ENCODE measurements around the gene ZNF117. TPM values are rescaled to one million over a fixed set of nuclear protein-coding genes. Genes with fewer than 3 reads are reported as not detected.
"Not testable (repeated sequence)": the region's sequence is repeated elsewhere in the genome, so short reads cannot be mapped to it uniquely, and the experiment has no call there.

Gene ZNF117
- total RNA-seq, 2 donors from 2014 or later: 32.4 to 40.6 TPM

DNA sequence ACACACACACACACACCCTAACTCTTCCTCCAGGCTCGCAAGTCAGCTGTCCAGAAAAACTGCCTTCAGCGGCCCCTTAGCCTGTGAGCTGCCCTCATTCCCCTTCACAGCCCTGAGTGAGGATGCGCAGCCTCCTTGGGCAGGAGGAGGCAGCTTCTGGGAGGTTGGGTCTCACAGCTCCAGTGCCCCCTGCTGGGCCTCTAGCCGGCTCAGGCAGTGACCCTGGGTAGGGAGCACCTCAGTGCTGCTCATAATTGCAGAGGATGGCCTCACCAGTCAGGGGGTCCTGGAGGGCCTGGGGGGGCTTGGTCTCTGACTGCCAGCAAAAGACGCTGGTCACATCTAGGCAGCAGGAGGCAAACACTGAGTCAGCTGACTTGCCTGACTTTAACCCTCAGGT is 44.1 kb downstream of the ZNF117 start:
- WGBS, 2 experiments (ENCODE audit: insufficient coverage in 1 of 2, insufficient read length in 1 of 2): 25 to 53% methylated on average over 2 to 5 of the region's 5 CpGs
- Mint-ChIP-seq H3K4me1 (no peaks in the 10 kb centered on the region), H3K36me3 (ENCODE audit: low read depth) (no peaks in the 10 kb centered on the region), H3K9me3 (peaks cover 4% of the 10 kb centered on the region), H3K4me3 (peak overlapping the region; percentile 49), H3K27ac (no peak overlapping the region), H3K27me3 (ENCODE audit: insufficient read depth) (peaks cover 49% of the 10 kb centered on the region)
- Histone ChIP-seq H3K4me3 (ENCODE audit: low read length) (peak overlapping the region; percentile 75), H3K4me1 (ENCODE audit: control insufficient read depth, insufficient read depth, low read length) (no peaks in the 10 kb centered on the region), H3K9me3 (ENCODE audit: control insufficient read depth, low read length) (no peaks in the 10 kb centered on the region), H3K27ac (ENCODE audit: low read depth, low read length) (no peak overlapping the region), H3K36me3 (ENCODE audit: control insufficient read depth, insufficient read depth, low read length) (no peaks in the 10 kb centered on the region), H3K27me3 (ENCODE audit: control insufficient read depth, insufficient read depth, low read length, poor library complexity, severe bottlenecking) (peaks cover 22% of the 10 kb centered on the region), H3K9ac (ENCODE audit: extremely low read depth, low read length, poor library complexity, severe bottlenecking) (no peak overlapping the region)
- DNase-seq: peak; percentile 74
- TF ChIP-seq, protein P1, sequence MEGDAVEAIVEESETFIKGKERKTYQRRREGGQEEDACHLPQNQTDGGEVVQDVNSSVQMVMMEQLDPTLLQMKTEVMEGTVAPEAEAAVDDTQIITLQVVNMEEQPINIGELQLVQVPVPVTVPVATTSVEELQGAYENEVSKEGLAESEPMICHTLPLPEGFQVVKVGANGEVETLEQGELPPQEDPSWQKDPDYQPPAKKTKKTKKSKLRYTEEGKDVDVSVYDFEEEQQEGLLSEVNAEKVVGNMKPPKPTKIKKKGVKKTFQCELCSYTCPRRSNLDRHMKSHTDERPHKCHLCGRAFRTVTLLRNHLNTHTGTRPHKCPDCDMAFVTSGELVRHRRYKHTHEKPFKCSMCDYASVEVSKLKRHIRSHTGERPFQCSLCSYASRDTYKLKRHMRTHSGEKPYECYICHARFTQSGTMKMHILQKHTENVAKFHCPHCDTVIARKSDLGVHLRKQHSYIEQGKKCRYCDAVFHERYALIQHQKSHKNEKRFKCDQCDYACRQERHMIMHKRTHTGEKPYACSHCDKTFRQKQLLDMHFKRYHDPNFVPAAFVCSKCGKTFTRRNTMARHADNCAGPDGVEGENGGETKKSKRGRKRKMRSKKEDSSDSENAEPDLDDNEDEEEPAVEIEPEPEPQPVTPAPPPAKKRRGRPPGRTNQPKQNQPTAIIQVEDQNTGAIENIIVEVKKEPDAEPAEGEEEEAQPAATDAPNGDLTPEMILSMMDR (conservative IDR thresholded peaks at IDR 0.05): peak; percentile 36

DNA sequence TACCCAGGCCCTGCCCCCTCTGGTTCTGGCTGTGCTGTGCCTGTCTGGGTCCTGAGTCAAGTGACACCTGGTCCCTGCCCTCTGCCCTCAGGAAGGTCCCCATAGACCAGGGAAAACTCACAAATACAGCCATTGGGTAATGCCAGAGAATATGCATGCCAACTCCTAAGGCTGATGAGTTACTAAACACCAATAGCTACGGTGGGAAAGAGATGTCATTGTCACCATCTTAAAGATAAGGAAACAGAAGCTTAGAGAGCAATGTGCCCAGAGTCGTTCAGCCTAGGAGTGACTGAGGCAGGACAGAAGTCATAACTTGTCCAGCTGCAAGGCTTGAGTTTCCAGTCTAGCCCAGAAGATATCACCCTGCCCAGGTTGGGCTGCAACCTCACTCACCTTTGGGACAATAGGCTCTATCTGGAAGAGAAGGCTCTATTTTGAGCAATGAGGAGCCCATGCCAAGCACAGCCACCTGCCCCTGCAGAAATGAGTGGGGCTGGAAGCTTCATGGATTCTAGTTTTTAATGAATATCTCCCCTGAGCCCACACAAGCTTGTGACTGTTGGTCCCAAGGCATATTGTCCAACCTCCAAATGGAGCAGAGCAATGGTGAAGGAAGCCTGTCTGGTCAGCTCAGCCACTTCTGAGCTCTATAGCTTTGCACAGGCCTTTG is 45.2 kb downstream of the ZNF117 start:
- no peaks in the 10 kb centered on the region for H3K36me3 Mint-ChIP-seq (ENCODE audit: low read depth)

DNA sequence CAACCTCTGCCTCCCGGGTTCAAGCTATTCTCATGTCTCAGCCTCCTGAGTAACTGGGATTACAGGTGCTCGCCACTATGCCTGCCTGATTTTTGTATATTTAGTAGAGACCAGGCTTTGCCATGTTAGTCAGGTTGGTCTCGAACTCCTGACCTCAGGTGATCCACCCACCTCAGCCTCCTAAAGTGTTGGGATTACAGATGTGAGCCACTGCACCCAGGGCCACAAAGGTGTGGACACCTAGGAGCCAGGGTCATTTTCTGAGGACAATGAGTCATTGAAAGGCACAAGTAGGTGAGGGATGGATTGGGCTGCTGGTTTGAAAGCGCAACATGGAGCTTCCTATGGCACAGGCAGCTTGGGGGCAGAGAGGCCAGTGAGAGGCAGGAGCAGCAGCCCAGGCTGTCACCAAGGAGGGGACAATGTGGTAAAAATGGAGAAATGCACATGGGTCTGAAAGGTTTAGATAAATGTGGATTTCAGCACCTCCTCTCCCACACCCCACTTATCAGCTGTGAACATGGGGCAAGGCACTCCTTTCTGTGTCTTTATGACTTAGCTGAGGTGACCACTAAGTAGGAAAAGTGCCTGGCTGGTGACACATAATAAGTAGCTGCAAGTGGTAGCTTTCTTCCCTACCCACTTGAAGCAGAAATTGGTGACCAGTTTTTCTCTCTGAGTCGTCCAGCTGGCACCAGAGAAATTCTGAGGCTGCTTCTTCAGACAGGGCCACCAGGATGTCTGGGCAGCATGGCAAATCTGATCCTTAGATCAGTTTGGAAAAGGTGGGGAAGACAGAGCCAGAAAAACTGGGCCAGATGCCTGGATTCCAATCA is 46.0 kb downstream of the ZNF117 start:
- H3K27ac Mint-ChIP-seq; H3K4me1 Mint-ChIP-seq; H3K9me3 ChIP-seq (ENCODE audit: control insufficient read depth, low read length); DNase-seq; H3K27ac ChIP-seq (ENCODE audit: low read depth, low read length); H3K9me3 Mint-ChIP-seq; H3K4me1 ChIP-seq (ENCODE audit: control insufficient read depth, insufficient read depth, low read length); H3K9ac ChIP-seq (ENCODE audit: extremely low read depth, low read length, poor library complexity, severe bottlenecking); H3K4me3 Mint-ChIP-seq; H3K4me3 ChIP-seq (ENCODE audit: low read length); H3K36me3 Mint-ChIP-seq (ENCODE audit: low read depth); H3K36me3 ChIP-seq (ENCODE audit: control insufficient read depth, insufficient read depth, low read length): not testable (repeated sequence)
- H3K27me3 ChIP-seq (ENCODE audit: control insufficient read depth, insufficient read depth, low read length, poor library complexity, severe bottlenecking): peaks cover 22% of the 10 kb centered on the region
- 83 to 85% methylated on average over 1 to 5 of the region's 5 CpGs for WGBS, 2 experiments (ENCODE audit: insufficient coverage in 1 of 2, insufficient read length in 1 of 2)
- H3K27me3 Mint-ChIP-seq (ENCODE audit: insufficient read depth): peaks cover 43% of the 10 kb centered on the region

More for the DNA sequence above, 45.2 kb downstream of the ZNF117 start:
- Histone ChIP-seq H3K9me3 (ENCODE audit: control insufficient read depth, low read length) (no peaks in the 10 kb centered on the region), H3K36me3 (ENCODE audit: control insufficient read depth, insufficient read depth, low read length) (no peaks in the 10 kb centered on the region), H3K4me1 (ENCODE audit: control insufficient read depth, insufficient read depth, low read length) (no peaks in the 10 kb centered on the region), H3K4me3 (ENCODE audit: low read length) (no peak overlapping the region), H3K27me3 (ENCODE audit: control insufficient read depth, insufficient read depth, low read length, poor library complexity, severe bottlenecking) (peaks cover 22% of the 10 kb centered on the region), H3K27ac (ENCODE audit: low read depth, low read length) (no peak overlapping the region), H3K9ac (ENCODE audit: extremely low read depth, low read length, poor library complexity, severe bottlenecking) (no peak overlapping the region)
- no peak for DNase-seq
- TF ChIP-seq, protein P1 (conservative IDR thresholded peaks at IDR 0.05): no peak
- no peak overlapping the region for H3K27ac Mint-ChIP-seq
- H3K4me3 Mint-ChIP-seq: no peak overlapping the region
- H3K27me3 Mint-ChIP-seq (ENCODE audit: insufficient read depth): peaks cover 49% of the 10 kb centered on the region
- WGBS, 2 experiments (ENCODE audit: insufficient coverage in 1 of 2, insufficient read length in 1 of 2): 75 to 82% methylated on average over 2 of the region's 2 CpGs
- H3K4me1 Mint-ChIP-seq: no peaks in the 10 kb centered on the region
- peaks cover 4% of the 10 kb centered on the region for H3K9me3 Mint-ChIP-seq

DNA sequence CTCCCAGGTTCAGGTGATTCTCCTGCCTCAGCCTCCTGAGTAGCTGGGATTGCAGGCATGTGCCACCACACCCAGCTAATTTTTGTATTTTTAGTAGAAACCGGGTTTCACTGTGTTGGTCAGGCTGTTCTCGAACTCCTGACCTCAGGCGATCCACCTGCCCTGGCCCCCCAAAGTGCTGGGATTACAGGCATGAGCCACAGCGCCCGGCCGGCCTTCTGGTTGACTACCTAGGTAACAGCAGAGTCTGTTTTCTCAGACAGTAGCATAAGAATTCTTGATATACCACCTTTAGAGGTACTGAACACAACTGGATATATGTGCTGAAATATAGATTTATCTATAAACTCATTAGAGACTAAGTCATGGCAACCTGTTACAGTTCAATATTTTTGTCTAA is 50.8 kb downstream of the ZNF117 start:
- not testable (repeated sequence) for H3K27ac Mint-ChIP-seq; H3K4me3 Mint-ChIP-seq; DNase-seq; H3K4me1 ChIP-seq (ENCODE audit: control insufficient read depth, insufficient read depth, low read length); H3K27ac ChIP-seq (ENCODE audit: low read depth, low read length); H3K9ac ChIP-seq (ENCODE audit: extremely low read depth, low read length, poor library complexity, severe bottlenecking); H3K27me3 Mint-ChIP-seq (ENCODE audit: insufficient read depth); H3K4me1 Mint-ChIP-seq; H3K9me3 ChIP-seq (ENCODE audit: control insufficient read depth, low read length); H3K9me3 Mint-ChIP-seq; H3K36me3 ChIP-seq (ENCODE audit: control insufficient read depth, insufficient read depth, low read length); H3K27me3 ChIP-seq (ENCODE audit: control insufficient read depth, insufficient read depth, low read length, poor library complexity, severe bottlenecking); H3K4me3 ChIP-seq (ENCODE audit: low read length); H3K36me3 Mint-ChIP-seq (ENCODE audit: low read depth)
- WGBS, 2 experiments (ENCODE audit: insufficient coverage in 1 of 2, insufficient read length in 1 of 2): 93 to 100% methylated on average over 1 to 6 of the region's 6 CpGs

All from endodermal cell (in vitro differentiated cells).